GM21381 (cell line): ENCODE data around the gene ERVFRD-1.
"Not testable (repeated sequence)": the region's sequence is repeated elsewhere in the genome, so short reads cannot be mapped to it uniquely, and the experiment has no call there.

Source experiments
- ATAC-seq: cut with Tn5 transposase; IDR thresholded peaks from one replicate; pipeline ENCODE4 v1.9.1; 2021; ENCODE audit warnings: mild to moderate bottlenecking, moderate library complexity; ENCODE audit not compliant: unreplicated experiment

The ERVFRD-1 gene

GRCh38 chr6:11129908-11130565 lies 18.5 kb upstream of the ERVFRD-1 start:
- ATAC-seq: no peak

- no peak for ATAC-seq
Observed at GRCh38 chr6:11128608-11129007, 17.1 kb upstream of the ERVFRD-1 start.

- no peak for ATAC-seq
Observed at GRCh38 chr6:11126876-11127275, 15.4 kb upstream of the ERVFRD-1 start.

GRCh38 chr6:11123978-11124377 lies 12.5 kb upstream of the ERVFRD-1 start:
- ATAC-seq: no peak

- no peak for ATAC-seq
Observed at GRCh38 chr6:11122380-11122779, 10.9 kb upstream of the ERVFRD-1 start.

GRCh38 chr6:11121851-11122250 lies 10.3 kb upstream of the ERVFRD-1 start:
- ATAC-seq: no peak

GRCh38 chr6:11120271-11121005 lies 8.9 kb upstream of the ERVFRD-1 start:
- no peak for ATAC-seq

- ATAC-seq: not testable (repeated sequence)
Observed at GRCh38 chr6:11115808-11116536, 4.4 kb upstream of the ERVFRD-1 start.

GRCh38 chr6:11113038-11113437 lies 1.5 kb upstream of the ERVFRD-1 start:
- ATAC-seq: no peak

GRCh38 chr6:11111769-11112437 lies 378 bp upstream of the ERVFRD-1 start:
- ATAC-seq: no peak

- ATAC-seq: no peak
Observed at GRCh38 chr6:11108726-11109125, 2.8 kb downstream of the ERVFRD-1 start.

GRCh38 chr6:11103065-11103464 lies 8.5 kb downstream of the ERVFRD-1 start:
- ATAC-seq: no peak

- no peak for ATAC-seq
Observed at GRCh38 chr6:11101417-11101816, 10.1 kb downstream of the ERVFRD-1 start.

- ATAC-seq: no peak
Observed at GRCh38 chr6:11098004-11098403, 13.5 kb downstream of the ERVFRD-1 start.

GRCh38 chr6:11097476-11097875 lies 14.0 kb downstream of the ERVFRD-1 start:
- ATAC-seq: no peak

GRCh38 chr6:11096109-11096508 lies 15.4 kb downstream of the ERVFRD-1 start:
- ATAC-seq: no peak

- no peak for ATAC-seq
Observed at GRCh38 chr6:11094941-11095340, 16.6 kb downstream of the ERVFRD-1 start.

- ATAC-seq: peak; percentile 38
Observed at GRCh38 chr6:11094411-11094851, 17.1 kb downstream of the ERVFRD-1 start.

- peak; percentile 88 for ATAC-seq
Observed at GRCh38 chr6:11093626-11094410, 17.7 kb downstream of the ERVFRD-1 start, which contains the start of gene SMIM13. Gene SMIM13, plus strand, starts transcription at chr6:11093834. Its CDS starts 480 bp downstream, at chr6:11094314.

- peak; percentile 15 for ATAC-seq
Observed at GRCh38 chr6:11093376-11093625, 18.2 kb downstream of the ERVFRD-1 start.
